Stimulated activated CD4-positive, alpha-beta T cell treated with anti-CD3 and anti-CD28 coated beads, Interleukin-2, amount 100 ng/mL, for 24 hours (primary cell): ENCODE measurements around the gene SPNS1.
"Not testable (repeated sequence)": the region's sequence is repeated elsewhere in the genome, so short reads cannot be mapped to it uniquely, and the experiment has no call there.

Experiments used
- DNase-seq, 2 donors: peaks; one replicate each; pipeline ENCODE4 v3.0.0-alpha.2; 2020

Gene SPNS1, protein sequence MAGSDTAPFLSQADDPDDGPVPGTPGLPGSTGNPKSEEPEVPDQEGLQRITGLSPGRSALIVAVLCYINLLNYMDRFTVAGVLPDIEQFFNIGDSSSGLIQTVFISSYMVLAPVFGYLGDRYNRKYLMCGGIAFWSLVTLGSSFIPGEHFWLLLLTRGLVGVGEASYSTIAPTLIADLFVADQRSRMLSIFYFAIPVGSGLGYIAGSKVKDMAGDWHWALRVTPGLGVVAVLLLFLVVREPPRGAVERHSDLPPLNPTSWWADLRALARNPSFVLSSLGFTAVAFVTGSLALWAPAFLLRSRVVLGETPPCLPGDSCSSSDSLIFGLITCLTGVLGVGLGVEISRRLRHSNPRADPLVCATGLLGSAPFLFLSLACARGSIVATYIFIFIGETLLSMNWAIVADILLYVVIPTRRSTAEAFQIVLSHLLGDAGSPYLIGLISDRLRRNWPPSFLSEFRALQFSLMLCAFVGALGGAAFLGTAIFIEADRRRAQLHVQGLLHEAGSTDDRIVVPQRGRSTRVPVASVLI

DNA sequence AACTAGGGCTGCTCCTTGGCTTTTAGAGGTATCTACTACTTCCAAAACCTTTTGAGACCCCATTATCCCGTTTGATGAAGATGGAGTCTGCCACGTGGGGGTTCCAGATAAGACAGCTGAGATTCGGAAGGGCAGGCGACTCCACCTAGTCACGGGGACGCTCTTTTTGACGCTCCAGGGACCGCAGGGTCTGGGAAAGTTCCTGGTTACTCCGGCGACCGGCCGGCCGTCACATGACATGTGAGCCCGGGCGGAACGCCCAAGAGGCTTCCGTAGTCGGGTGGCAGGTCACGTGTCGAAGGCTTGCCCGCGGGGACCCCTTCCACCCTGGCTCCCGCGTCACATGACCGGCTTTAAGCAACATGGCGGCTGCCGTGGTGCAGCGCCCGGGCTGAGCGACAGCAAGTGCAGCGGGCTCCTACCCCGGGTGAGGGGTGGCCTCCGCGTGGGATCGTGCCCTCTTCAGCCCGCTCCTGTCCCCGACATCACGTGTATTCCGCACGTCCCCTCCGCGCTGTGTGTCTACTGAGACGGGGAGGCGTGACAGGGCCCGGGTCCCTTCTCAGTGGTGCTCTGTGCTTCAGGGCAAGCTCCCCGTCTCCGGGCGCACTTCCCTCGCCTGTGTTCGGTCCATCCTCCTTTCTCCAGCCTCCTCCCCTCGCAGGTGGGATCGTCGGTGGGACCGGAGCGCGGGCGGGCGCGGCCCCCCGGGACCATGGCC is at the start of gene SPNS1:
Gene SPNS1 (plus strand): TSS at position 342 of the 721 bp plus-strand sequence. CDS start 374 bp downstream, at position 716.
- DNase-seq: peak; percentile 94 to 95

DNA sequence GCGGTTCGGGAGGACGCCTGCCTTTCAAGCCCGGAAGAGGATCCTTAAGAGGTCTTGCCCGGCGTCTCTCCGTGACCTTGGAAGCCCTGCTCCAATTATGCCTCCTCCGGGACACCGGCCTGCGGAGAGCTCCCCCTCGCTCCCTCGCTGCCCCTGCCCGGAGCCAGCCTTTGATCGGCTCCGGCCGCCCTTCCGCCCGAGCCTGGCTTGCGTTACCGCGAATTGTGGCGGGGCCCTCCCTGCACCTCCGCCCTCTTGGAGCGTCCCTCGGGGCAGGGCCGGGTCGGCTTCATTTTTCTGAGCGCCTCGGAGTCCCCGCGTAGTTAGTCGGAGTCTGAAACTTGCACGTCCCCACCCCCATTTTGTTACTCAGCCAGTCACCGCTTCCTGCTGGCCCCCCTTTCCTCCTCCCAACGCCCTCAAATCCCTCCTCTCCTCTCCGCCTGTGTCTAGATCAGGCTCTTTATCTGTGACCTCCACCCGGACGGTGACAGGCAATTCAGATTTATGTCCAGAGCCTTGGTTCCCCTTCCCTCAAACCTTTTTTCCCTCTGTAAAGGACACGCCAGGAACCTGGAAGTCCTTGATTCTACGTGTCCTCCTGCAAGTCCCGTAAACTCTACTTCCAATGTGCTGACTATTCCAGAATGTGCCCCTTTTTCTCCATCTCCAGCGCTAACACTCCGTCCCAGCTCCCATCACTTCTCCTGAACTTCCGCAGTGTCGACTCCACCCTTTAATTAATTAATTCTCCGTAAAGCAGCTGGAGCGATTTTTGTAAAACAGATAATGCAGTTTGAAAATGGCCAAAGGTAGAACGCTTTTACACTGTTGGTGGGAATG is 49.0 kb upstream of the SPNS1 start:
- peak; percentile 80 to 82 for DNase-seq

DNA sequence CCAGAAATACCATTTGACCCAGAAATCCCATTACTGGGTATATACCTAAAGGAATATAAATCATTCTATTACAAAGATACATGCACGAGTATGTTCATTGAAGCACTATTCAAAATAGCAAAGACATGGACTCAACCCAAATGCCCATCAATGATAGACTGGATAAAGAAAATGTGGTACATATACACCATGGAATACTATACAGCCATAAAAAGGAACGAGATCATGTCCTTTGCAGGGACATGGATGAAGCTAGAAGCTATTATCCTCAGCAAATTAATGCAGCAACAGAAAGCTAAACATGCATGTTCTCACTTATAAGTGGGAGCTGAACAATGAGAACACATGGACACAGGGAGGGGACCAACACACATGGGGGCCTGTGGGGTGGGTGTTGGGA is 48.3 kb upstream of the SPNS1 start:
- DNase-seq: not testable (repeated sequence)

DNA sequence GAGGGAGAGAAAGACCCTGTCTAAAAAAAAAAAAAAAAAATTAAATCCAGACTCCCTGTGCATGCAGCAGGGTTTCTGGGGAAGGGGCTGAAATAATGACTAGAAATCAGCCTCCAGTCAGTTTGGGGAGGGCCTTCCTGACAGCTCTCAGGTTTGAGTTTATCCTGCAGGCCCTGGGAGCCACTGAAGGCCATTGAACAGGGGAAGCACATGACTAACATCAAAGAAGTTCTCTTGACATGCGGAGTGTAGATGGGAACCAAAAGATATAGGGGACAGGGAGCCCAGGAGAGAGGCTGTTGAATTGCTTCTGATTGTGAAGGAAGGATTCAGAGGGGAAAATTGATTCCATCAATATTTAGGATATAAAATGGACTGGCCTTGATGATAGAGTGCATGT is 46.8 kb upstream of the SPNS1 start:
- DNase-seq: no peak

DNA sequence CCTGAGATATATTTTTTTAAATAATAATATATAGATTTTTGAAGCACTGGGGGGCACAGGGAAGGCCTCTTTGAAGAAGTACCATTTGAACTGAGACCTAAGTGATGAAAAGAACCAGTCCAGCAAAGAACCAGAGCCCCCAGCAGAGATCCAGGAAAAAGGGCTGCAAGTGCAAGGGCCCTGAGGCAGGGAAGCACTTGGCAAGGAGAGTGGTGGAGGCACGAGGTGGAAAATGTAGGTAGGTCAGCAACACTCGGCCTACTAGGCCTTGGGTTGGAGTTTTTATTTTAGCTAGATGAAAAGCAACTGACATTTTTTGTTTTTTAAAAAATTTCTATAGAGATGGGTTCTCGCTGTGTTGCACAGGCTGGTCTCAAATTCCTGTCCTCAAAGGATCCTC is 44.4 kb upstream of the SPNS1 start:
- DNase-seq: no peak

DNA sequence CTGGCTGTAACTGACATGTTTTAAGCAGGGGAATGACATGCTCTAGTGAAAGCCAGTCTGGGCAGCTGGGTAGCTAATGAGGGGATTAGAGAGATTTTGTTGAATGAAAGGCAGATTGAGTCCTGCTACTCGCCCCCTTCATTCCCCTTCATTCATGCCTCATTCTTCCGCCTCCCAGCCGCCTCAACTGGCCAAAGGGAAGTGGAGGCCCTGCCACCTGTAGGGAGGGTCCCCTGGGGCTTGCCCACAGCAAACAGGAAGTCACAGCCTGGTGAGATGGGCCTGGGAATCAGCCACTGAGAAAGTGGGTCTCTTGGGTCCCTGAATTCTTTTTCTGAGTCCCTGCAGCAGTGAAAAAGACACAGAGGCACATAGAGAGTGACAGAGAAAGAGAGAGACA is 43.9 kb upstream of the SPNS1 start:
- DNase-seq: no peak

DNA sequence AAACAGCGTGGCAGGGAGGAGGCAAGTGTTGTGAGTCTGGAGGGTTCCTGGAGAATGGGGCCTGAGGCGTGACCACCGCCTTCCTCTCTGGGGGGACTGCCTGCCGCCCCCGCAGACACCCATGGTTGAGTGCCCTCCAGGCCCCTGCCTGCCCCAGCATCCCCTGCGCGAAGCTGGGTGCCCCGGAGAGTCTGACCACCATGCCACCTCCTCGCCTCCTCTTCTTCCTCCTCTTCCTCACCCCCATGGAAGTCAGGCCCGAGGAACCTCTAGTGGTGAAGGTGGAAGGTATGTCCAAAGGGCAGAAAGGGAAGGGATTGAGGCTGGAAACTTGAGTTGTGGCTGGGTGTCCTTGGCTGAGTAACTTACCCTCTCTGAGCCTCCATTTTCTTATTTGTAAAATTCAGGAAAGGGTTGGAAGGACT is 42.8 kb upstream of the SPNS1 start, which contains the start of gene CD19:
Gene CD19 (plus strand): TSS at position 171 of the 425 bp plus-strand sequence. CDS start 30 bp downstream, at position 201.
- DNase-seq: no peak

DNA sequence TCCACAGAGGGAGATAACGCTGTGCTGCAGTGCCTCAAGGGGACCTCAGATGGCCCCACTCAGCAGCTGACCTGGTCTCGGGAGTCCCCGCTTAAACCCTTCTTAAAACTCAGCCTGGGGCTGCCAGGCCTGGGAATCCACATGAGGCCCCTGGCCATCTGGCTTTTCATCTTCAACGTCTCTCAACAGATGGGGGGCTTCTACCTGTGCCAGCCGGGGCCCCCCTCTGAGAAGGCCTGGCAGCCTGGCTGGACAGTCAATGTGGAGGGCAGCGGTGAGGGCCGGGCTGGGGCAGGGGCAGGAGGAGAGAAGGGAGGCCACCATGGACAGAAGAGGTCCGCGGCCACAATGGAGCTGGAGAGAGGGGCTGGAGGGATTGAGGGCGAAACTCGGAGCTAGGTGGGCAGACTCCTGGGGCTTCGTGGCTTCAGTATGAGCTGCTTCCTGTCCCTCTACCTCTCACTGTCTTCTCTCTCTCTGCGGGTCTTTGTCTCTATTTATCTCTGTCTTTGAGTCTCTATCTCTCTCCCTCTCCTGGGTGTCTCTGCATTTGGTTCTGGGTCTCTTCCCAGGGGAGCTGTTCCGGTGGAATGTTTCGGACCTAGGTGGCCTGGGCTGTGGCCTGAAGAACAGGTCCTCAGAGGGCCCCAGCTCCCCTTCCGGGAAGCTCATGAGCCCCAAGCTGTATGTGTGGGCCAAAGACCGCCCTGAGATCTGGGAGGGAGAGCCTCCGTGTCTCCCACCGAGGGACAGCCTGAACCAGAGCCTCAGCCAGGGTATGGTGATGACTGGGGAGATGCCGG is 42.0 kb upstream of the SPNS1 start:
- DNase-seq: no peak

DNA sequence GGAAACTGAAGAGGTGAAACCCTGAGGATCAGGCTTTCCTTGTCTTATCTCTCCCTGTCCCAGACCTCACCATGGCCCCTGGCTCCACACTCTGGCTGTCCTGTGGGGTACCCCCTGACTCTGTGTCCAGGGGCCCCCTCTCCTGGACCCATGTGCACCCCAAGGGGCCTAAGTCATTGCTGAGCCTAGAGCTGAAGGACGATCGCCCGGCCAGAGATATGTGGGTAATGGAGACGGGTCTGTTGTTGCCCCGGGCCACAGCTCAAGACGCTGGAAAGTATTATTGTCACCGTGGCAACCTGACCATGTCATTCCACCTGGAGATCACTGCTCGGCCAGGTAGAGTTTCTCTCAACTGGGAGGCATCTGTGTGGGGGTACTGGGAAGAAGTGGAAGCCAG is 41.4 kb upstream of the SPNS1 start:
- no peak for DNase-seq

DNA sequence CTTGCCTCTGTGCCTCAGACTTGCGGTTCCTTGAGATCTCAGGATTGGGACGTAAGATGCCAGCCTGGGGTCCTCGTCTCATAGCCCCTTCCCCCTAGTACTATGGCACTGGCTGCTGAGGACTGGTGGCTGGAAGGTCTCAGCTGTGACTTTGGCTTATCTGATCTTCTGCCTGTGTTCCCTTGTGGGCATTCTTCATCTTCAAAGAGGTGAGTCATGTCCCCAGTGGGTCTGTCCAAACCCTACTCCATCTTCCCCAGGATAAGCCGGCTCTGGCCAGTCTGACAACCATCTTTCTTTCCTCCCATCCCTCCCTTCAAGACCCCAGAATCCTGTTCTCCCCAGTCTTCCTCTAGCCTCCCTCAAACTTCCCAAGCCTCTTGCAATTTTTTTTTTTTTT is 39.2 kb upstream of the SPNS1 start:
- DNase-seq: no peak

DNA sequence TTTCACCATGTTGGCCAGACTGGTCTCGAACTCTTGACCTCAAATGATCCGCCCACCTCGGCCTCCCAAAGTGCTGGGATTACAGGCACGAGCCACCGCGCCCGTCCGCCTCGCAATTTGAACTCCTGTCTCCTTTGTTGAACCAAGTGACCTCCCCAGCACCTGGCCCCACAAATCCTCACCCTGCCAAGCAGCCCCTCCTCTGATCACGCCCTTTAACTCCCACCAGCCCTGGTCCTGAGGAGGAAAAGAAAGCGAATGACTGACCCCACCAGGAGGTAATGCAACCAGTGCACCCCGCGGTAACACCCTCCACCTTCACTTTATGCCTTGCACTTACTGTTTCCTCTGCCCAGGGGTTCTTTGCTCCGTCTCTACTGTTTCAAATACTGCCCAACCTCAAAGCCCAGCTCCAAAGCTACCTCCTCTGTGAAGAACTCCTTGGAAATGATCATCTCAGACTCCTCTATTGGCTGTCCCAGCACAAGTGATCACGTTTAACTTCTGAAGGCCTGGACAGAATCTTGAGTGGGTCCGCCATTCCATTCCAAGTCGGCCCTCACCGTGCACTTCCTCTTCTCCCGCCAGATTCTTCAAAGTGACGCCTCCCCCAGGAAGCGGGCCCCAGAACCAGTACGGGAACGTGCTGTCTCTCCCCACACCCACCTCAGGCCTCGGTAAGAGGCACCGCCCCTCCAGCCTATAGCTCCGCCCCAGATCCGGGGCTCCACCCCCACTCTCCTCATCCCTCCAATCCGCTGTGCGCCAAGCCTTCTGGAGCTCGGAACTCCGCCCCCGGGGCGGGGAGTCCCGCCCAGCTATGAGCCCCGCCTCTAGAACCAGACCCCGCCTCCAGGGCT is 38.4 kb upstream of the SPNS1 start:
- peak; percentile 85 to 90 for DNase-seq

DNA sequence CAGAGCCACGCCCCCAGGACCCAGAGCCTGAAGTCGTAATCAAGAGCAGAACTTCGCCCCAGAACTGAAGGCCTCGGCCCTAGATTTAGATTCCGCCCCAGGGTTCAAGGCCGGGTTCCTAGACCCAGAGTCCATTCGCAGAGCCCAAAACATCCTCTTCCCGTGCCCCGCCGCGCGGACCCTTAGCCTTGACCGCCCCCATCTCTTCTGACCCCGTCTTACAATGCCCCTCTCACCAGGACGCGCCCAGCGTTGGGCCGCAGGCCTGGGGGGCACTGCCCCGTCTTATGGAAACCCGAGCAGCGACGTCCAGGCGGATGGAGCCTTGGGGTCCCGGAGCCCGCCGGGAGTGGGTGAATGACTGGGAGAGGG is 37.8 kb upstream of the SPNS1 start:
- DNase-seq: no peak

DNA sequence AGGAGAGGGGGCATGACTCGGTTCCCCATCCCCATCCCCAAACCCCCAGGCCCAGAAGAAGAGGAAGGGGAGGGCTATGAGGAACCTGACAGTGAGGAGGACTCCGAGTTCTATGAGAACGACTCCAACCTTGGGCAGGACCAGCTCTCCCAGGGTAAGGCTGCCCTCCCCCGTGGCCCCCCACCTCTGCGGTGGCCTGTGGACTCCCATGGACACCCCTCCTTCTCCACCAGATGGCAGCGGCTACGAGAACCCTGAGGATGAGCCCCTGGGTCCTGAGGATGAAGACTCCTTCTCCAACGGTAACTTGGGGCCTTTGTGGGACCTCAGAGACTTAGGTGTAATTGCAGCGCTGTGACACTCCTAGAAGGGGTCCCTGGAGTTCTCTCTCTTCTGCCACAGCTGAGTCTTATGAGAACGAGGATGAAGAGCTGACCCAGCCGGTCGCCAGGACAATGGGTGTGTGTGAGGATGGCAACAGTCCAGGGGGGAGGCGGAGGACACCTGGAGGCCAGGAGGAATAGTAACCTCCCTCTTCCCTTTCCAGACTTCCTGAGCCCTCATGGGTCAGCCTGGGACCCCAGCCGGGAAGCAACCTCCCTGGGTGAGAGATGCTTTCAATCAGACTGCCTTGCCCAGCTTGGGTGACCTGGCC is 37.2 kb upstream of the SPNS1 start:
- no peak for DNase-seq

DNA sequence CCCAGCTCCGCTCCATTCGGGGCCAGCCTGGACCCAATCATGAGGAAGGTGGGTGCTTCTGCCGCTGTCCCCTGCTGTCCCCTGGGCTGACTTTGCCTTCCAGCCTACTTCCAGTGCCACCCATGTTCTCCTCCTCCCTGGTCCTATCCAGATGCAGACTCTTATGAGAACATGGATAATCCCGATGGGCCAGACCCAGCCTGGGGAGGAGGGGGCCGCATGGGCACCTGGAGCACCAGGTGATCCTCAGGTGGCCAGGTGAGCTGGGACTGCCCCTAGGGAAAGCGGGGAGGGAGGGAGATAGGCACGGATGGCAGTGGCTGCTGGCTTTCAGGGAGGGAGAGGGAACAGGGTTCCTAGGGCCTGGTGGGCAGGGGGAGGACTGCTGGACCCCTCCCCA is 35.9 kb upstream of the SPNS1 start:
- DNase-seq: no peak

DNA sequence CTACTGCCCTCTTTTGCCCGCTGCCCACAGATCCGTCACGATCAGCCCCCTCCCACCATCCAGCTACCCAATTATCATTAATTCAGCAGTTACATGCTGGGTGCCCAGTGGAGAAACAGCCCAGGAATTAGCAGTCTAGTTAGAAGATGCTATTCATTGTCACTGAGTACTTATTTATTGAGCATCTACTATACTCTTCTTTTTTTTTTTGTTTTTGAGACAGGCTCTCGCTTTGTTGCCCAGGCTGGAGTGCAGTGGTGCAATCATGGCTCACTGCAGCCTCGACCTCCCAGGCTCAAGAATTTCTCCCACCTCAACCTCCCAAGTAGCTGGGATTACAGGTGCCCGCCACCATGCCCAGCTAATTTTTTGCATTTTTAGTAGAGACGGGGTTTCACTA is 34.8 kb upstream of the SPNS1 start:
- not testable (repeated sequence) for DNase-seq

DNA sequence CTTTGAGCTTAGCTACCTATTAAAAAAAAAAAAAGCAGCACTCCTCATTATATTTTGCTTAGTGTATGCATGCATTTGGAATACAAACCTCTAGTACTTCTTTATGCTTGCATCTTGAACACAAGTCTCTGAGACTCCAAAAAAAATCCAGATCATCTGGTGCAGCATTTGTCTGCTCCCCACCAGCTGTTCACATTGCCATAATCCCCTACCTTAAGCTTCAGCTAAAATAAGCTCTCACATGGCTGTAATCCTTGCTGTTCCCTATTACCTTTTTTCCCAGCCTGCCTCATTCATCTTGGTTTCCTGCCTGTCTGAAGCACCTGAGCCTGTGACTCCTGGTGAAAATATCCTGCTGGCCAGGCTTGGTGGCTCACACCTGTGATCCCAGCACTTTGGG is 31.3 kb upstream of the SPNS1 start:
- no peak for DNase-seq

DNA sequence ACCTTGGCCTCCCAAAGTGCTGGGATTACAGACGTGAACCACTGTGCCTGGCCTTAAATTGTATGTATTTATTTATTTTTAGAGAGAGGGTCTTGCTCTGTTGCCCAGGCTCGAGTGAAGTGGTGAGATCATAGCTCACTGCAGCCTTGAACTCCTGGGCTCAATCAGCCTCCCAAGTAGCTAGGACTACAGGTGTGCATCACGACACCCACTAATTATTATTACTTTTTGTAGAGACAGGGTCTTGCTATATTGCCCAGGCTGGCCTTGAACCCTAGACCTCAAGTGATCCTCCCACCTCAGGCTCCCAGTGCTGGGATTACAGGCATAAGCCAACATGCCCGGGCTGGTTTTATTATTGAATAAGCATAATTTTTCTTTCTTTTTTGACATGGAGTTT is 27.9 kb upstream of the SPNS1 start:
- DNase-seq: no peak

DNA sequence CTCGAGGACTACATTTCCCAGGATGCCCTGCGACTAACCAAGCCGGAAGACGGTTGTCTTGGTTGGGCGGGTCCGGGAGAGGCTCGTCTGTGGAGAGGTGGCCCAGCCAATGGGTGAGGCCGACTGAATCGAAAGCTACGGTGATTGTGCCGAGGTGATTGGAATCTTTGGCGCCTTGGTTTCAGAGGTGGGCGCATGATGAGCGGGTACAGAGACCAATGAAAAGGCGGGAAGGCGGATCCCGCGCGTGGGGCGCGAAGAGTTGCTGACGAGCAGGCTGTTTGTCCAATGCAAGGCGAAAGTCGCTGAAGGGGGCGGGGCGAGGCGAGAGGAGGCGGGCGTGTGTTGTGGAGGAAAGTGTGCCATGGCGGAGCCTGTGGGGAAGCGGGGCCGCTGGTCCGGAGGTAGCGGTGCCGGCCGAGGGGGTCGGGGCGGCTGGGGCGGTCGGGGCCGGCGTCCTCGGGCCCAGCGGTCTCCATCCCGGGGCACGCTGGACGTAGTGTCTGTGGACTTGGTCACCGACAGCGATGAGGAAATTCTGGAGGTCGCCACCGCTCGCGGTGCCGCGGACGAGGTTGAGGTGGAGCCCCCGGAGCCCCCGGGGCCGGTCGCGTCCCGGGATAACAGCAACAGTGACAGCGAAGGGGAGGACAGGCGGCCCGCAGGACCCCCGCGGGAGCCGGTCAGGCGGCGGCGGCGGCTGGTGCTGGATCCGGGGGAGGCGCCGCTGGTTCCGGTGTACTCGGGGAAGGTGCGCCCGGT is 23.7 kb upstream of the SPNS1 start, which contains the start of gene NFATC2IP:
Gene NFATC2IP (plus strand): TSS at position 290 of the 762 bp plus-strand sequence. CDS start 75 bp downstream, at position 365.
- peak; percentile 100 for DNase-seq

DNA sequence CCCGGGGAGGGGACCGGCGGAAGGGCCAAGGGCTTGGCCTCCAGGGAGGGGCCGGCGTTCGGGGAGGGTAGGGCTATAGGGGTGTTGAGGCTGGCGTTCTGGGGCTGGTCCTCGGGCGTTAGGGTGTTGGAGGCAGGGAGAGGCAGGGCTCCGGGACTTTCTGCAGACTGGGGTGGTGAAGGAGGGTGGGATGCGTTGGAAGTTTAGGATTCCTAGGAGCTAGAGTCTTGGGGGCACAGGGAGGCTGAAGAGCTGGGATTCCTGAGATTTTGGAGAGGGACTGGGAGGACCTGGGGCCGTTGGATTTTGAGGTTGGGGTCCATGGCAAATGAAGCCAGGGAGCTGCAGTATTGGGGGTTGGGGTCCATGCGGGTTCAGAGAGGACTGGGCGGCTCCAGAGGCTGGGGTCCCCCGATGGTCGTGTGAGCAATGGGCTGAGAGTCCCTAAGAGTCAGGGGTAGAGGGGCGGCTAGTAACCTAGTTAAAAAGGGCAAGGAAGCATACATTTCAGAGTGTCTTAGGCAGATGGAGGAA is 23.1 kb upstream of the SPNS1 start:
- DNase-seq: no peak
